Measurements from ENCODE around the gene NPAS3.

GRCh38 chr14:33691907-33692306, 753.2 kb downstream of the NPAS3 start:
- TF ChIP-seq CTCF (IDR thresholded peaks at IDR 0.05; ENCODE audit: low read depth, low read length, missing input control): no peak
- TF ChIP-seq, protein P1, sequence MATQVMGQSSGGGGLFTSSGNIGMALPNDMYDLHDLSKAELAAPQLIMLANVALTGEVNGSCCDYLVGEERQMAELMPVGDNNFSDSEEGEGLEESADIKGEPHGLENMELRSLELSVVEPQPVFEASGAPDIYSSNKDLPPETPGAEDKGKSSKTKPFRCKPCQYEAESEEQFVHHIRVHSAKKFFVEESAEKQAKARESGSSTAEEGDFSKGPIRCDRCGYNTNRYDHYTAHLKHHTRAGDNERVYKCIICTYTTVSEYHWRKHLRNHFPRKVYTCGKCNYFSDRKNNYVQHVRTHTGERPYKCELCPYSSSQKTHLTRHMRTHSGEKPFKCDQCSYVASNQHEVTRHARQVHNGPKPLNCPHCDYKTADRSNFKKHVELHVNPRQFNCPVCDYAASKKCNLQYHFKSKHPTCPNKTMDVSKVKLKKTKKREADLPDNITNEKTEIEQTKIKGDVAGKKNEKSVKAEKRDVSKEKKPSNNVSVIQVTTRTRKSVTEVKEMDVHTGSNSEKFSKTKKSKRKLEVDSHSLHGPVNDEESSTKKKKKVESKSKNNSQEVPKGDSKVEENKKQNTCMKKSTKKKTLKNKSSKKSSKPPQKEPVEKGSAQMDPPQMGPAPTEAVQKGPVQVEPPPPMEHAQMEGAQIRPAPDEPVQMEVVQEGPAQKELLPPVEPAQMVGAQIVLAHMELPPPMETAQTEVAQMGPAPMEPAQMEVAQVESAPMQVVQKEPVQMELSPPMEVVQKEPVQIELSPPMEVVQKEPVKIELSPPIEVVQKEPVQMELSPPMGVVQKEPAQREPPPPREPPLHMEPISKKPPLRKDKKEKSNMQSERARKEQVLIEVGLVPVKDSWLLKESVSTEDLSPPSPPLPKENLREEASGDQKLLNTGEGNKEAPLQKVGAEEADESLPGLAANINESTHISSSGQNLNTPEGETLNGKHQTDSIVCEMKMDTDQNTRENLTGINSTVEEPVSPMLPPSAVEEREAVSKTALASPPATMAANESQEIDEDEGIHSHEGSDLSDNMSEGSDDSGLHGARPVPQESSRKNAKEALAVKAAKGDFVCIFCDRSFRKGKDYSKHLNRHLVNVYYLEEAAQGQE (IDR thresholded peaks at IDR 0.05): no peak
- TF ChIP-seq EGR1 (IDR thresholded peaks at IDR 0.05; ENCODE audit: low read depth in 2 of 2): no peak
- no peak for TF ChIP-seq FOXA1 (IDR thresholded peaks at IDR 0.05)
- TF ChIP-seq RAD21 (IDR thresholded peaks at IDR 0.05): no peak
- no peak for TF ChIP-seq TAF1 (conservative IDR thresholded peaks at IDR 0.05)
- TF ChIP-seq, protein P2, sequence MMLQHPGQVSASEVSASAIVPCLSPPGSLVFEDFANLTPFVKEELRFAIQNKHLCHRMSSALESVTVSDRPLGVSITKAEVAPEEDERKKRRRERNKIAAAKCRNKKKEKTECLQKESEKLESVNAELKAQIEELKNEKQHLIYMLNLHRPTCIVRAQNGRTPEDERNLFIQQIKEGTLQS (IDR thresholded peaks at IDR 0.05): no peak

All from liver (tissue), 3 donors.